ENCODE data around the gene ADORA3.

Gene ADORA3

DNA sequence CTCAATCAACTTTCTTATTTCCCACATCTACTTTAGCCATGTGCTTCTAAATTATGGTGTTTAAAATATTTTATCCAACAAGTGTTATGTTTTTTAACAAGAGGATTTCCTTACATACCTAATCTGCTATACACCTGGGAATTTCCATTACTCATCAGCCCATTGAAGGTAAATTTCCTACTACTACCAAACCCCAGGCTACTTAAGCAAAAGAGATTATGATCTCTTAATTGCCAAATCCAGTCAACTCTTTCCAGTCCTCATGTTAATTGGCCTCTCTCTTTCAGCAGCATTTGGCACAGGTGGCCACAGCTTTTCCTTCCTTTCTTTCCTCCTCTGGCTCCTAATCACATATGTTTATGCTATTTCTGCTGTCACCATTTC is 34.7 kb downstream of the ADORA3 start:
- H3K36me3 ChIP-seq = peaks cover 34% of the 10 kb centered on the region
- no peaks in the 10 kb centered on the region for H4K20me1 ChIP-seq
- no peaks in the 10 kb centered on the region for H3K27me3 ChIP-seq
- no peak overlapping the region for H3K4me2 ChIP-seq
- no peak overlapping the region for H3K9ac ChIP-seq
- TF ChIP-seq Cebpa-rat (IDR thresholded peaks at IDR 0.05) = no peak
- no peak overlapping the region for H3K27ac ChIP-seq
- H3K4me3 ChIP-seq = no peak overlapping the region
- peaks cover 21% of the 10 kb centered on the region for H3K4me1 ChIP-seq
- no peaks in the 10 kb centered on the region for H3K9me3 ChIP-seq

GRCh38 chr1:111467865-111468716 is 35.3 kb downstream of the ADORA3 start:
- no peaks in the 10 kb centered on the region for H4K20me1 ChIP-seq
- H3K4me2 ChIP-seq = no peak overlapping the region
- H3K9me3 ChIP-seq = no peaks in the 10 kb centered on the region
- peaks cover 38% of the 10 kb centered on the region for H3K36me3 ChIP-seq
- H3K4me1 ChIP-seq = peaks cover 16% of the 10 kb centered on the region
- H3K9ac ChIP-seq = no peak overlapping the region
- no peaks in the 10 kb centered on the region for H3K27me3 ChIP-seq
- no peak for TF ChIP-seq Cebpa-rat (IDR thresholded peaks at IDR 0.05)
- H3K27ac ChIP-seq = no peak overlapping the region
- no peak overlapping the region for H3K4me3 ChIP-seq

DNA sequence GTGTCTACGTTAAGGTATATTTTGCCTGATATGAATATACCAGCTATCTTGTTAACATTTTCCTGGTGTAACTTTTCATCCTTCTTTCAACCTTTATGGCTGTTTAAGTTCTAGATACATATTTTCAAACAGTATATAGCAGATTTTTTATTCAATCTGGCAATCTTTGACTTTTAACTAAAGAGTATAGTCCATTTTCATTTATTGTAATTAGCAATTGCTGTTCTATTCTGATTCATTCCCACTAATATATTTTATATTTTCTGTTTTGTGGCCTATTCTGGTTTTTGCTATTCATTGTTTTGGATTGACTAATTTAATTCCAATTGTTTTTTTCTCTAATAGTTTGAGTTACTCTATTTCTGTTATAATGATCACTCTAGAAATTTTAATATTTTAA is 37.0 kb downstream of the ADORA3 start:
- H3K27me3 ChIP-seq = no peaks in the 10 kb centered on the region
- H3K27ac ChIP-seq = no peak overlapping the region
- TF ChIP-seq Cebpa-rat (IDR thresholded peaks at IDR 0.05) = no peak
- H3K9me3 ChIP-seq = no peaks in the 10 kb centered on the region
- no peak overlapping the region for H3K4me2 ChIP-seq
- H3K9ac ChIP-seq = no peak overlapping the region
- peaks cover 51% of the 10 kb centered on the region for H3K36me3 ChIP-seq
- H3K4me1 ChIP-seq = peaks cover 15% of the 10 kb centered on the region
- H3K4me3 ChIP-seq = no peak overlapping the region
- H4K20me1 ChIP-seq = no peaks in the 10 kb centered on the region

- Histone ChIP-seq H4K20me1 (no peaks in the 10 kb centered on the region), H3K27me3 (no peaks in the 10 kb centered on the region), H3K9me3 (no peaks in the 10 kb centered on the region), H3K27ac (no peak overlapping the region), H3K4me3 (no peak overlapping the region), H3K4me1 (peaks cover 8% of the 10 kb centered on the region), H3K36me3 (peaks cover 58% of the 10 kb centered on the region), H3K4me2 (no peak overlapping the region), H3K9ac (no peak overlapping the region)
- no peak for TF ChIP-seq Cebpa-rat (IDR thresholded peaks at IDR 0.05)
These were observed 37.7 kb downstream of the ADORA3 start for GRCh38 chr1:111465754-111466153.

DNA sequence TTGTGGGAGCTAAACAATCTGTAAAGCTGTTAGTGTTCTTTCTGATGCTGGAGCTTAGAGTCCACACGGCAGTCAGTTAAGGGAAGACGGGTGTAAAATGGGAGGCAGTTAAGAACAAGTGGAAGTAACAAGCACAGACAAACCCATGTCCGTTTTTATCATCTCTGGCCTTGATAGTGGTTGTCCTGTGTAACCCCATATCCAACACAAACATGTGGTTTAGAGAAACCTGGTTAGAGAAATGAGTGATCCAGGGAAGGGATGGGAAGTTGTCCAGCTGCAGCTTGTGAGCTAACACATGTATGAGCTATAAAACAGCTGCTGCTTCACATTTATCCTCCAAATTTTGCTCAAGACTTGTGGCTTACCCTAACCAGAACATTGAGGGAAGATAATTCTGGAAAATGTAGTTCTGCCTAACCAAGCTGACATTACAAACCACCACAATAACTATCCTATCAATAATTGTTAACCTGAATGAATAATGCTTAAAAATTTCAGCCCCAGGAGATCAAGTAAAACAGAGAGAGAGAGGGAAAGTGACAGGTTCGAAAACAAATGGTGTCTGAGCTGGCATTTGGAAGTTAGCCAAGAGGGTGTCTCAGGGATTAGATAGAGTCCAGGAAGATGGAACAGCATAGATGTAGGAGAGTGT is 40.3 kb downstream of the ADORA3 start:
- no peak overlapping the region for H3K4me3 ChIP-seq
- H3K27me3 ChIP-seq = no peaks in the 10 kb centered on the region
- no peaks in the 10 kb centered on the region for H3K4me1 ChIP-seq
- H3K9ac ChIP-seq = no peak overlapping the region
- no peaks in the 10 kb centered on the region for H3K9me3 ChIP-seq
- no peaks in the 10 kb centered on the region for H4K20me1 ChIP-seq
- H3K4me2 ChIP-seq = no peak overlapping the region
- H3K27ac ChIP-seq = no peak overlapping the region
- peaks cover 59% of the 10 kb centered on the region for H3K36me3 ChIP-seq
- TF ChIP-seq Cebpa-rat (IDR thresholded peaks at IDR 0.05) = no peak

DNA sequence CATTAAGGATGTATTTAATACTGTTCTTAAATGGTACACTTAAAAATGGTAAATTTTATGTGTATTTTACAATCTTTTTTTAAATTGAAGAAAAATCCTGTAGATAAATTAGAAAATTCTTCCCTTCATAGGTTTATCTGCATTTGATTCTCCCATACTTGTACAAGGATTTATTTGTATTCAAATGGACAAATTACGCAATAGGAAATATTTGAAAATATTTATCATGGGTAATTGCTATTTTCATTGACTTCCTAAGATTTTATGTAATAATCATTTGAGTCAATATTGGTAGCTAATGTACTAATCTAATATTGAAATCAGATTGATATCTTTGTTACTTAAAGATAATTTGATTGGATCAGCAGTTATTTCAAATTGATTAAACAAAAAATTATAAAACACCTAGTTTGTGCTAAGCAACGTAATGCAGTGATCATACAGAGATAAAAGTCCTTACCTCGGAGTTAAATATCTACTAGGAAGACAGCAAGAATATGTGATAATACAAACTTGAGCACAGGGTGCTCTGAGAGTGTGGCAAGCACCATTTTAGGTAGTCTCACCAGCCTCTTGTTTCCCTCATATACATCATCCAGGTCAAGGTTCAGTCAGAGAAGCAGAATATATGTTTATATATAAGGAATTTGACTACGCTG is 40.9 kb downstream of the ADORA3 start:
- H3K4me3 ChIP-seq = no peak overlapping the region
- no peak overlapping the region for H3K9ac ChIP-seq
- H3K36me3 ChIP-seq = peaks cover 59% of the 10 kb centered on the region
- no peaks in the 10 kb centered on the region for H4K20me1 ChIP-seq
- H3K27ac ChIP-seq = no peak overlapping the region
- no peaks in the 10 kb centered on the region for H3K4me1 ChIP-seq
- no peak for TF ChIP-seq Cebpa-rat (IDR thresholded peaks at IDR 0.05)
- no peaks in the 10 kb centered on the region for H3K9me3 ChIP-seq
- H3K4me2 ChIP-seq = no peak overlapping the region
- no peaks in the 10 kb centered on the region for H3K27me3 ChIP-seq

DNA sequence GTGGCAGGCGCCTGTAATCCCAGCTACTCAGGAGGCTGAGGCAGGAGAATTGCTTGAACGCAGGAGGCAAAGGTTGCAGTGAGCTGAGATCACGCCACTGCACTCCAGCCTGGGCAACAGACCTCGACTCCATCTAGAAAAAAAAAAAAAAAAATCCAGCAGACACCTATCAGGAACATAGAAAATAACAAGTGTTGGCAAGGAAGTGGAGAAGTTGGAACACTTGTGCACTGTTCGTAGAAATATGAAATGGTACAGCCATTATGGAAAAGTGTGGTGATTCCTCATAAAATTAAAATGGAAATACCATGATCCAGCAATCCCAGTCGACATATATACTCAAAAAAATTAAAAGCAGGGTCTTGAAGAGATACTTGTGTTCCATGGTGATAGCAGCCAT is 41.7 kb downstream of the ADORA3 start:
- Histone ChIP-seq H3K4me2 (no peak overlapping the region), H3K27ac (no peak overlapping the region), H4K20me1 (no peaks in the 10 kb centered on the region), H3K9me3 (no peaks in the 10 kb centered on the region), H3K4me1 (no peaks in the 10 kb centered on the region), H3K27me3 (no peaks in the 10 kb centered on the region), H3K4me3 (no peak overlapping the region), H3K9ac (no peak overlapping the region), H3K36me3 (peaks cover 61% of the 10 kb centered on the region)
- no peak for TF ChIP-seq Cebpa-rat (IDR thresholded peaks at IDR 0.05)

DNA sequence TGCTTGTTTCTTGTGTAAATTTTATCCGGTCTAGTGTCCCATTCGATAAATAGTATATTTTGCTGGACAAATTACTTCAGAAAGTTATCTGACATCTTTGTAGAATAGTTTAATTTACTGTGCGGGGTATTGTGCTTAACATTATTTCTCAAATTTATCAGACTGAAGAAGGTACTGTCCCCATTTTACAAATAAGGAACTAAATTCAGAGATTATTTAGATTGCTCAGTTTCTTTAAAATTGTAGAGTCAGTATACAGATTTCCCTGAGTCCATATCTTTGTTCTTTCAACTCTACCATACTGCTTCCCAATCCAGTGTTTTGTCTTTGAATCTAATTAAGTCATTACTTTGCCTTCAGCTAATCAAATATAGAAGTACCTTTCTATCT is 47.8 kb downstream of the ADORA3 start:
- no peak overlapping the region for H3K9ac ChIP-seq
- no peak for TF ChIP-seq Cebpa-rat (IDR thresholded peaks at IDR 0.05)
- H4K20me1 ChIP-seq = peaks cover 32% of the 10 kb centered on the region
- H3K36me3 ChIP-seq = peaks cover 96% of the 10 kb centered on the region
- no peaks in the 10 kb centered on the region for H3K9me3 ChIP-seq
- peaks cover 19% of the 10 kb centered on the region for H3K4me1 ChIP-seq
- no peak overlapping the region for H3K27ac ChIP-seq
- no peak overlapping the region for H3K4me2 ChIP-seq
- no peaks in the 10 kb centered on the region for H3K27me3 ChIP-seq
- no peak overlapping the region for H3K4me3 ChIP-seq

DNA sequence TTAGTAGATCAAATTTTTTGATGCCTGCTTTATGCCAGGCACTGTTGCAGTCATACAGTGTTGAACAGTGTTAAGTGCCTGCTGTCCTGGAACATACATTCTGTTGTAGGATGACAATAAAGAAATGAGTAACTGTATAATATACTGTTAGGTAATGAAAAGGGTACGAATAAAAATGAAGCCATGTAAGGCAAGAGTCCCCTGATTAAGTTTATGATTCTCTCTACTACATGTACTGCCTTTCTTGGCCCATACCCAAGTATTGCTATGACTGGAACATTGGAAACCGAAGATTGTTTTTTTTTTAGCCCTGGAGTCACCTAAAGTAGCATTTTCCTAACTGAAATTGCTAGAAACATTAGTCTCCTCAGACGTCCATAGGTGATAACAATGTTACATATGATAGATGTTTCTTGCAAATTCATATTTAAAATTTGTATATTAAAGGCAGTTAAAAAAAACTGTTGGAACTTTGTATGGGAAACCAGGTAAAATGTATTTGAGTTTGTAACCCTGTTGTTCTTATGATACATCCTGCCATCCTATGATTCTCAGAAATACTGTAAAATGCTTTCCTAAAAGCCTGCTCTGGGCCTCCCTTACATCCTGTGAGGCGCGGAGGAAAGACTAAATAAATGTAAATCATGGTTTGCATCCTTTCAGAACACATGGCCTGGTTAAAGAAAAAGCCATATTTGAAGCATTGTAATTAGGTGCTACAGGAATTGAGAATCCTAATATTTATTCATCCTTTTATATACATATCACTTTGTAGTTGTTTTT is 48.4 kb downstream of the ADORA3 start:
- peaks cover 24% of the 10 kb centered on the region for H3K4me1 ChIP-seq
- no peak overlapping the region for H3K9ac ChIP-seq
- H3K4me2 ChIP-seq = no peak overlapping the region
- H3K27me3 ChIP-seq = no peaks in the 10 kb centered on the region
- no peak overlapping the region for H3K4me3 ChIP-seq
- peaks cover 93% of the 10 kb centered on the region for H3K36me3 ChIP-seq
- no peak overlapping the region for H3K27ac ChIP-seq
- no peak for TF ChIP-seq Cebpa-rat (IDR thresholded peaks at IDR 0.05)
- H3K9me3 ChIP-seq = no peaks in the 10 kb centered on the region
- peaks cover 32% of the 10 kb centered on the region for H4K20me1 ChIP-seq
